ENCODE results near the gene TAC4.

GRCh38 chr17:49835472-49835871 is 12.4 kb downstream of the TAC4 start:
- TF ChIP-seq CTCF (IDR thresholded peaks at IDR 0.05) (no peak), ZFX (IDR thresholded peaks at IDR 0.05; ENCODE audit: borderline replicate concordance) (no peak)
